ENCODE data around the gene SPHK2. TPM values are rescaled to one million over a fixed set of nuclear protein-coding genes. Genes with fewer than 3 reads are reported as not detected.
A peak's percentile ranks its signal among the peaks of the same experiment; 100 is the strongest.

SPHK2 gene
- polyA plus RNA-seq, 2 of the 4 experiments (the other 2 are of a cell fraction): 6.1 to 18.3 TPM

DNA sequence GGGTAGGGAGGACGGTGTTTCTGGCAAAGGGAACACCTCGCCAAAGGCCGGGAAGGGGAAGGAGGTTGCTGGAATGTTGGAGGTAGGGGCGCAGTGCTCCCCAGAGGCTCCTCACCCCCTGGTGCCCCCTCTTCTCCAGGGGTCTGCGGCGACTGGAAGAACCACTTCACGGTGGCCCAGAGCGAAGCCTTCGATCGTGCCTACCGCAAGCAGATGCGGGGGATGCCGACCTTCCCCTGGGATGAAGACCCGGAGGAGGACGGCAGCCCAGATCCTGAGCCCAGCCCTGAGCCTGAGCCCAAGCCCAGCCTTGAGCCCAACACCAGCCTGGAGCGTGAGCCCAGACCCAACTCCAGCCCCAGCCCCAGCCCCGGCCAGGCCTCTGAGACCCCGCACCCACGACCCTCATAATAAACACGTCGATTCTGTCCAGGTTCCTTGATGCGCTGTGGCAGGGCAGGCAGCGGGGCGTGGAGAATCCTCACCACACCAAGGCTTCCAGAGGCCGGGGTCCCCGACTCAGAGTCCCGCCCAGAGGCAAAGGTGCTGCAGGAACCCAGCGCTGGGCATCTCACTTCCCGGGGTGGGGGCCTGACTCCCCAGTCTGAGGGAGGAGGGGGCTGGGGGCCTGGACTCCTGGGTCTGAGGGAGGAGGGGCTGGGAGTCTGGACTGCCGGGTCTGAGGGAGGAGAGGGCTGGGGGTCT, 20.2 kb upstream of the SPHK2 start:
- TF ChIP-seq CBX8 (IDR thresholded peaks at IDR 0.05) (no peak), KDM1A (IDR thresholded peaks at IDR 0.05; ENCODE audit: low read depth) (no peak), EHF (CRISPR knock-in tag; IDR thresholded peaks at IDR 0.05) (no peak), ZNF302 (CRISPR knock-in tag; IDR thresholded peaks at IDR 0.05) (no peak), REST (IDR thresholded peaks at IDR 0.05) (no peak), NPAS2 (CRISPR knock-in tag; IDR thresholded peaks at IDR 0.05; ENCODE audit: borderline replicate concordance) (no peak), EHMT2 (IDR thresholded peaks at IDR 0.05; ENCODE audit: low read depth) (no peak), PHF8 (IDR thresholded peaks at IDR 0.05; ENCODE audit: borderline replicate concordance, low read depth) (no peak), RFX5 (IDR thresholded peaks at IDR 0.05) (no peak), MYC (IDR thresholded peaks at IDR 0.05; ENCODE audit: borderline replicate concordance, low read length) (no peak), MAZ (IDR thresholded peaks at IDR 0.05; ENCODE audit: borderline replicate concordance, low read depth, low read length) (no peak), RCOR1 (IDR thresholded peaks at IDR 0.05; ENCODE audit: low read depth, low read length) (no peak), HOXA7 (CRISPR knock-in tag; IDR thresholded peaks at IDR 0.05) (no peak)
- TF ChIP-seq, protein P1, sequence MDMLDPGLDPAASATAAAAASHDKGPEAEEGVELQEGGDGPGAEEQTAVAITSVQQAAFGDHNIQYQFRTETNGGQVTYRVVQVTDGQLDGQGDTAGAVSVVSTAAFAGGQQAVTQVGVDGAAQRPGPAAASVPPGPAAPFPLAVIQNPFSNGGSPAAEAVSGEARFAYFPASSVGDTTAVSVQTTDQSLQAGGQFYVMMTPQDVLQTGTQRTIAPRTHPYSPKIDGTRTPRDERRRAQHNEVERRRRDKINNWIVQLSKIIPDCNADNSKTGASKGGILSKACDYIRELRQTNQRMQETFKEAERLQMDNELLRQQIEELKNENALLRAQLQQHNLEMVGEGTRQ (IDR thresholded peaks at IDR 0.05): no peak
- TF ChIP-seq, protein P2, sequence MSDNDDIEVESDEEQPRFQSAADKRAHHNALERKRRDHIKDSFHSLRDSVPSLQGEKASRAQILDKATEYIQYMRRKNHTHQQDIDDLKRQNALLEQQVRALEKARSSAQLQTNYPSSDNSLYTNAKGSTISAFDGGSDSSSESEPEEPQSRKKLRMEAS (IDR thresholded peaks at IDR 0.05): no peak
- TF ChIP-seq, protein P3, sequence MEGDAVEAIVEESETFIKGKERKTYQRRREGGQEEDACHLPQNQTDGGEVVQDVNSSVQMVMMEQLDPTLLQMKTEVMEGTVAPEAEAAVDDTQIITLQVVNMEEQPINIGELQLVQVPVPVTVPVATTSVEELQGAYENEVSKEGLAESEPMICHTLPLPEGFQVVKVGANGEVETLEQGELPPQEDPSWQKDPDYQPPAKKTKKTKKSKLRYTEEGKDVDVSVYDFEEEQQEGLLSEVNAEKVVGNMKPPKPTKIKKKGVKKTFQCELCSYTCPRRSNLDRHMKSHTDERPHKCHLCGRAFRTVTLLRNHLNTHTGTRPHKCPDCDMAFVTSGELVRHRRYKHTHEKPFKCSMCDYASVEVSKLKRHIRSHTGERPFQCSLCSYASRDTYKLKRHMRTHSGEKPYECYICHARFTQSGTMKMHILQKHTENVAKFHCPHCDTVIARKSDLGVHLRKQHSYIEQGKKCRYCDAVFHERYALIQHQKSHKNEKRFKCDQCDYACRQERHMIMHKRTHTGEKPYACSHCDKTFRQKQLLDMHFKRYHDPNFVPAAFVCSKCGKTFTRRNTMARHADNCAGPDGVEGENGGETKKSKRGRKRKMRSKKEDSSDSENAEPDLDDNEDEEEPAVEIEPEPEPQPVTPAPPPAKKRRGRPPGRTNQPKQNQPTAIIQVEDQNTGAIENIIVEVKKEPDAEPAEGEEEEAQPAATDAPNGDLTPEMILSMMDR (IDR thresholded peaks at IDR 0.05): no peak
- TF ChIP-seq, protein P4, sequence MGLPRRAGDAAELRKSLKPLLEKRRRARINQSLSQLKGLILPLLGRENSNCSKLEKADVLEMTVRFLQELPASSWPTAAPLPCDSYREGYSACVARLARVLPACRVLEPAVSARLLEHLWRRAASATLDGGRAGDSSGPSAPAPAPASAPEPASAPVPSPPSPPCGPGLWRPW (IDR thresholded peaks at IDR 0.05): no peak
- WGBS (ENCODE audit: missing lambda C conversion rate): 79% methylated on average over 18 of the region's 30 CpGs
- FAIRE-seq: no peak
- ATAC-seq: peak; percentile 25 to 26; a peak in 3 of 6 replicates
- Histone ChIP-seq H3K27ac (no peak overlapping the region), H3K4me3 (no peak overlapping the region), H3K4me1 (peaks cover 14% of the 10 kb centered on the region), H3K9me3 (no peaks in the 10 kb centered on the region), H3K4me2 (no peak overlapping the region)
- ChIA-PET CTCF (interaction anchor here (1.0 to 18.9 kb wide), 5 partner anchors 9 to 110 kb away, joined by 3 to 396 read pairs (median 7); no protein-coding TSS in a partner anchor), POLR2A (no interaction called here)
- DNase-seq (ENCODE audit: low read depth in 1 of 2, low spot score in 1 of 2): no peak

Data from A549 (cell line).